GM12874 (cell line): Measurements from ENCODE around the gene CST4.
A peak's percentile ranks its signal among the peaks of the same experiment; 100 is the strongest.

Experiments
- TF ChIP-seq, protein P1 (sequence below): IDR thresholded peaks from 2 replicates; pipeline ENCODE4 v1.5.1; 2011; ENCODE audit warnings: low read depth, mild to moderate bottlenecking, control low read depth, low read length, moderate library complexity; ENCODE audit not compliant: insufficient read depth

Gene CST4

DNA sequence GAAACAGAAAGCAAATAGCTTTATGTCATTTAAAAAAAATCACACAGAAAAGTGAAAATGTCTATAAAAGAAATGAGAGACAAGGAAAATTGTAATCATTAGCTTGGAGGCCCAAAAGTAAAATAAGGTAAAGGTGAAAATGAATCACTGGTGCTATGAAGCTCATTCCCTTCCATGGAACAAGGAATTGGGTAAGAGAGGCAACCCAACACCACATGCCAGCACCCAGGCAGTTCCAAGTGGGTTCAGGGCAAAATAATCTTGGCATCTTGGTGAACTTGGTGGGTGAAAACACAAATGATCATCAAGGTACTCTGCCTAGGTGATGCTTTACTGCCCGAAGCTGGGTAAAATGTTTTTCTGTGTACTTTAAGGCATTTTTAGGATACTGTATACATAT lies 16.7 kb downstream of the CST4 start:
- TF ChIP-seq, protein P1, sequence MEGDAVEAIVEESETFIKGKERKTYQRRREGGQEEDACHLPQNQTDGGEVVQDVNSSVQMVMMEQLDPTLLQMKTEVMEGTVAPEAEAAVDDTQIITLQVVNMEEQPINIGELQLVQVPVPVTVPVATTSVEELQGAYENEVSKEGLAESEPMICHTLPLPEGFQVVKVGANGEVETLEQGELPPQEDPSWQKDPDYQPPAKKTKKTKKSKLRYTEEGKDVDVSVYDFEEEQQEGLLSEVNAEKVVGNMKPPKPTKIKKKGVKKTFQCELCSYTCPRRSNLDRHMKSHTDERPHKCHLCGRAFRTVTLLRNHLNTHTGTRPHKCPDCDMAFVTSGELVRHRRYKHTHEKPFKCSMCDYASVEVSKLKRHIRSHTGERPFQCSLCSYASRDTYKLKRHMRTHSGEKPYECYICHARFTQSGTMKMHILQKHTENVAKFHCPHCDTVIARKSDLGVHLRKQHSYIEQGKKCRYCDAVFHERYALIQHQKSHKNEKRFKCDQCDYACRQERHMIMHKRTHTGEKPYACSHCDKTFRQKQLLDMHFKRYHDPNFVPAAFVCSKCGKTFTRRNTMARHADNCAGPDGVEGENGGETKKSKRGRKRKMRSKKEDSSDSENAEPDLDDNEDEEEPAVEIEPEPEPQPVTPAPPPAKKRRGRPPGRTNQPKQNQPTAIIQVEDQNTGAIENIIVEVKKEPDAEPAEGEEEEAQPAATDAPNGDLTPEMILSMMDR: no peak

DNA sequence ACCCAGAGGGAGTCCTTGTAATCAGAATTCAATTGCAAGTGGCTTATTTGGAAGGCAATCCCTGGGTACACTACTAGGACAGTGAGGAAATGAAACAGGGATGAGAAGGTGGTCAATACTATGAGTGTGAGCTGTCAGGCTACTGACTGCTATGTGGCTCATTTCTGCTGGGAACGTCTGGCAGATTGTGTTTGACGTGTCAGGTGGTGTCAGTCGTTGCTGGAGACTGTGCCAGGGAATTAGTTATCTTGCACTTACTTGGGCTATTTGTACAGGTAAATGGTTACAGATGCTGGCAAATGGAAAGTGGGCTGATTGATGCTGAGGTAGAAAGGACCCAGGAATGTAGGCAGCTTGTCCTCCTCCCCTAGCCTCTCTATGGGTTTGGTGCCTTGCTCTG lies 17.4 kb downstream of the CST4 start:
- TF ChIP-seq, protein P1: no peak

DNA sequence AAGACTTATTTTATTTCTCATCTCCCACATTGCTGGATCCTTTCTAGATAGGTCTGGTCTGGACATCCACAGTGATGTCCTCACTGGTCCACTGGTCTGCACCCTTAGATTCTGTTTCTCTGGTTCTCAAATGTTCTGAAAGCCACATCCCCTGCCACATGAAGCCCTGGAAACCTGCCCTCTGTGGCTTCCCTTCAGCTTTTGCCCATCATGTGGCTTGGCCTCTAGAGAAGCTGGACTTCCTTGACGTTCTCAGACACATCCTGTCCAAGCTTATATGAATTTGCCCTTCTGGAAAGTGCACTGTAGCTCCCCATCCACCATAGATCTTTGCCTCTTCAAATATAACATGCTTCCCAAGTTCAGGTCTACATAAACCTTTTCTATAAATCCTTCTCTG lies 18.5 kb downstream of the CST4 start:
- TF ChIP-seq, protein P1: no peak

DNA sequence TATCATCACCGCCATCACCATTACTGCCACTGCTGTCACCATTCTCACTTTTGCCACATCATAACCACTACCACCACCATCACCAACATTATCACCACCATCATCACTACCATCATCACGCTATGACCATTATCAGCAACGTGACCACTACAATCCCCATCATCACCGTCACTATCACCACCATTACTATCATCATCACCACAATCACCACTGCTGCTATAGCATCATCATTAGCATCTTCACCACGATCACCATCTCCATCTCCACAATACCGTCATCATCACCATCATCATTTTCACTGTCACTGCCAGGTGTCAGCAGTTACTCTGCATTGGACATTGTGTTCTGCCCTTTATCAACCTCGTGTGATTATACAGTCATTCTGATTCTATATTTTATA lies 19.0 kb downstream of the CST4 start:
- TF ChIP-seq, protein P1: no peak

DNA sequence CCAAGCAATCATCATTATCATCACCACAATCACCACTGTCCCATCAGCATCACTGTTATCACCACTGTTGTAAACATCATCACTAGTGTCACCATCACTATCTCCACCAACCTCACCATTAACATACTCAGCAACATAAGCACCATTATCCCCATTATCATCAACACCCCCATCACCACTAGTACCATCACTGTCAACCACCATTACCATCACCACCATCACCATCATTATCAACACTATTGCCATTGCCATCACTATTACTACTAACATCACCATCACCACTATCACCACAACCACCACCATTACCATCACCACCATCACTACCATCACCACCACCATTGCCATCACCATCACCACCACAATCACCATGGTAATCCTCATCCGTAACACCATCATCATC lies 19.5 kb downstream of the CST4 start:
- TF ChIP-seq, protein P1: no peak

DNA sequence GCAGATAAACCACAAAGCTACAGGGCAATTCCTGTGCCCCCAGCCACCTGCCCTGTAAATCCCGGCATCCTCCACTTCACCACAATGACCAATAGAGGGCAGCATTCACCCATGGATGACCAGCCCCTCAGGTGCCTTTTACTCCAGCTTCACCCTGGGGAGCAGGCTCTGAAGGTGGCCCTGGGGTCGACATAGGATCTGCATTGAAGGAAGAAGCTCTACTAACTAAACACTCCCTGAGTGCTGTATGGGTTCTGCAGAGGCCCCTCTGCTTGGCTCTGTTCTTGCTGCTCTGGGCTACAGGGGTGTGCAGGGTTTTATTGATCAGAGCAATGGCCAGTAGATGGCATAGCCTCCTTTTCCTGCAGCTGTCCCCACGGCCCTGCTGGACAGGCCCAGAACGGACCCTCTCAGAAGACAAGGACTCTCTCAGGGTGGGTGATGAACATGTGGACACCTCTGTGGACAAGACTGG lies 20.3 kb downstream of the CST4 start:
- TF ChIP-seq, protein P1: peak; percentile 84

DNA sequence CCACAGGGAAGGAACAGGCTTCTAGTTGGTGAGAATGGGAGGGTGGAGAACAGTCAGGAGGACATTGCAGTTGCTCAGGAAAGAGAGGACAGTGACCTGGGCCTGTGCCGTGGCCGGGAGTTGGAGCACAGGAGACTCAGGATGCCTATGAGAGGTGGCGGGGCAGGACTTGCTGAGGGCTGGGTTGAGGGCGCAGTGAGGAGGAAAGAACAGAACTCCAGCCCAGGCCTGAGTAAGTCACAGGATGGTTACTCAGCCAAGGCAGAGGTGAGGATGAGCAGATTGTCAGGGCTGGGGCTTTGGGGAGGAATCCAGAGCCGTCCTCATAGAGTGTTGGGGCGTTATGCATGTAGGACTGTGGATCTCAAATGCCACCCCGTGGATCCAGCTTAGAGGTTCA lies 21.2 kb downstream of the CST4 start:
- TF ChIP-seq, protein P1: no peak

DNA sequence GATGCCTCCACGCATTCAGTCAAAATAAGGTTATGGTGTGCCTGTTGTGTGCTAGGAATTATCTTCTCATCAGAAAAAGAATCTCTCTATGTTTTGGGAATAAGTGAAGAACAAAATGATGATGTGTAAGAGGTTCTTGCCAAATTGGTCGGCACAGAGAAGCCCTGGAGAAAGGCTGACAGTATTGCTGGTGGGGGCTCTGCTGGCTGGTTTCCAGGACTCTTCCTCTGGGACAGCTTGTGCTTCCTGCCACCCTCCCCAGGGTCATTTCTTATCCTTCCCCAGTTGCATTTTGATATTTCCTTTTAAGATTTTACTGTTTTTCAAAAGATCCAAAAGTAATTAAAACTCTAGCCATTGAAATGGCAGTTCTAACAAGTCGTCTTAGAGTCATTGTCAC lies 22.1 kb downstream of the CST4 start:
- TF ChIP-seq, protein P1: no peak
